ENCODE measurements around the gene BEND6.

Gene BEND6

GRCh38 chr6:56954403-56955170 is at the start of gene BEND6:
BEND6 (plus strand) TSS chr6:56955107; CDS start chr6:56981811, 26,704 bp downstream.
- TF ChIP-seq TARDBP (IDR thresholded peaks at IDR 0.05) (no peak), BHLHE40 (IDR thresholded peaks at IDR 0.05; ENCODE audit: borderline replicate concordance) (no peak), L3MBTL2 (conservative IDR thresholded peaks at IDR 0.05) (0 out of 2 replicates have a peak, but pooled peaks have one; percentile 6), FOXM1 (IDR thresholded peaks at IDR 0.05; ENCODE audit: borderline replicate concordance) (0 out of 2 replicates have a peak, but pooled peaks have one; percentile 45), CTBP1 (IDR thresholded peaks at IDR 0.05; ENCODE audit: borderline replicate concordance) (no peak), ZNF384 (IDR thresholded peaks at IDR 0.05) (no peak)
- POLR2A ChIA-PET, result interaction anchor here (0.8 to 1.1 kb wide), 5 partner anchors 13 to 110 kb away, joined by 3 to 4 read pairs (median 3); no protein-coding TSS in a partner anchor
- CTCF ChIA-PET, result interaction anchor here (0.6 to 1.5 kb wide), 12 partner anchors 21 to 363 kb away, joined by 3 to 8 read pairs (median 4); partner anchors contain the start of gene PRIM2
- DNase-seq (ENCODE audit: extremely low spot score), result peak; percentile 60

GRCh38 chr6:56905378-56905777 is 49.5 kb upstream of the BEND6 start:
- ChIA-PET POLR2A (no interaction called here), CTCF (interaction anchor here (1.3 kb wide), 1 partner anchor 411 kb away, joined by 18 read pairs; the partner anchor contains the start of gene PRIM2)
- no peak for TF ChIP-seq SUZ12 (IDR thresholded peaks at IDR 0.05)
- no peak for DNase-seq (ENCODE audit: extremely low spot score)

- TF ChIP-seq ELF4 (IDR thresholded peaks at IDR 0.05) (no peak), BHLHE40 (IDR thresholded peaks at IDR 0.05; ENCODE audit: borderline replicate concordance) (no peak), SUZ12 (IDR thresholded peaks at IDR 0.05) (no peak), FOXM1 (IDR thresholded peaks at IDR 0.05; ENCODE audit: borderline replicate concordance) (no peak), TARDBP (IDR thresholded peaks at IDR 0.05) (no peak), FOXK2 (IDR thresholded peaks at IDR 0.05) (no peak), NFRKB (IDR thresholded peaks at IDR 0.05) (no peak), L3MBTL2 (conservative IDR thresholded peaks at IDR 0.05) (no peak), CTBP1 (IDR thresholded peaks at IDR 0.05; ENCODE audit: borderline replicate concordance) (no peak), ZNF384 (IDR thresholded peaks at IDR 0.05) (no peak), FOXA1 (IDR thresholded peaks at IDR 0.05) (no peak), LEF1 (IDR thresholded peaks at IDR 0.05; ENCODE audit: borderline replicate concordance) (no peak), PKNOX1 (IDR thresholded peaks at IDR 0.05) (no peak), SP1 (IDR thresholded peaks at IDR 0.05) (no peak)
- POLR2A ChIA-PET, result interaction anchor here (1.4 kb wide), 1 partner anchor 140 kb away, joined by 3 read pairs; the partner anchor contains the start of gene KIAA1586
- CTCF ChIA-PET, result no interaction called here
- DNase-seq (ENCODE audit: extremely low spot score), result no peak
Measured at GRCh38 chr6:56906752-56907151, 48.2 kb upstream of the BEND6 start.

- no peak for DNase-seq (ENCODE audit: extremely low spot score)
- CTCF ChIA-PET, result no interaction called here
- POLR2A ChIA-PET, result no interaction called here
- TF ChIP-seq ELF4 (IDR thresholded peaks at IDR 0.05) (no peak), ARNT (IDR thresholded peaks at IDR 0.05) (no peak)
Measured at GRCh38 chr6:56909115-56909907, 45.6 kb upstream of the BEND6 start.

GRCh38 chr6:56911847-56912246 is 43.1 kb upstream of the BEND6 start:
- no peak for DNase-seq (ENCODE audit: extremely low spot score)
- ChIA-PET POLR2A (no interaction called here), CTCF (interaction anchor here (0.9 to 1.9 kb wide), 3 partner anchors 7 to 11 kb away, joined by 3 to 7 read pairs (median 4); no protein-coding TSS in a partner anchor)
- TF ChIP-seq PKNOX1 (IDR thresholded peaks at IDR 0.05), result no peak
- TF ChIP-seq FOXK2 (IDR thresholded peaks at IDR 0.05), result no peak
- no peak for TF ChIP-seq TARDBP (IDR thresholded peaks at IDR 0.05)
- no peak for TF ChIP-seq LEF1 (IDR thresholded peaks at IDR 0.05; ENCODE audit: borderline replicate concordance)
- no peak for TF ChIP-seq L3MBTL2 (conservative IDR thresholded peaks at IDR 0.05)
- TF ChIP-seq ARNT (IDR thresholded peaks at IDR 0.05), result no peak
- no peak for TF ChIP-seq ELF4 (IDR thresholded peaks at IDR 0.05)
- TF ChIP-seq BHLHE40 (IDR thresholded peaks at IDR 0.05; ENCODE audit: borderline replicate concordance), result no peak
- no peak for TF ChIP-seq NFRKB (IDR thresholded peaks at IDR 0.05)
- TF ChIP-seq SUZ12 (IDR thresholded peaks at IDR 0.05), result no peak
- TF ChIP-seq FOXA1 (IDR thresholded peaks at IDR 0.05), result no peak
- no peak for TF ChIP-seq ZNF384 (IDR thresholded peaks at IDR 0.05)
- TF ChIP-seq FOXM1 (IDR thresholded peaks at IDR 0.05; ENCODE audit: borderline replicate concordance), result no peak
- no peak for TF ChIP-seq HDGF (IDR thresholded peaks at IDR 0.05; ENCODE audit: borderline replicate concordance)
- no peak for TF ChIP-seq CTBP1 (IDR thresholded peaks at IDR 0.05; ENCODE audit: borderline replicate concordance)
- no peak for TF ChIP-seq SP1 (IDR thresholded peaks at IDR 0.05)

GRCh38 chr6:56913285-56914074 is 41.4 kb upstream of the BEND6 start:
- TF ChIP-seq FOXK2 (IDR thresholded peaks at IDR 0.05), result no peak
- no peak for TF ChIP-seq ELF4 (IDR thresholded peaks at IDR 0.05)
- no peak for TF ChIP-seq FOXA1 (IDR thresholded peaks at IDR 0.05)
- TF ChIP-seq TARDBP (IDR thresholded peaks at IDR 0.05), result no peak
- TF ChIP-seq BHLHE40 (IDR thresholded peaks at IDR 0.05; ENCODE audit: borderline replicate concordance), result no peak
- no peak for TF ChIP-seq FOXM1 (IDR thresholded peaks at IDR 0.05; ENCODE audit: borderline replicate concordance)
- TF ChIP-seq PKNOX1 (IDR thresholded peaks at IDR 0.05), result no peak
- TF ChIP-seq L3MBTL2 (conservative IDR thresholded peaks at IDR 0.05), result no peak
- no peak for TF ChIP-seq LEF1 (IDR thresholded peaks at IDR 0.05; ENCODE audit: borderline replicate concordance)
- no peak for TF ChIP-seq NFRKB (IDR thresholded peaks at IDR 0.05)
- no peak for TF ChIP-seq SP1 (IDR thresholded peaks at IDR 0.05)
- TF ChIP-seq CTBP1 (IDR thresholded peaks at IDR 0.05; ENCODE audit: borderline replicate concordance), result no peak
- no peak for TF ChIP-seq ZNF384 (IDR thresholded peaks at IDR 0.05)
- no peak for TF ChIP-seq HDGF (IDR thresholded peaks at IDR 0.05; ENCODE audit: borderline replicate concordance)
- no peak for TF ChIP-seq SUZ12 (IDR thresholded peaks at IDR 0.05)
- no peak for TF ChIP-seq ARNT (IDR thresholded peaks at IDR 0.05)
- ChIA-PET CTCF (interaction anchor here (0.5 to 1.9 kb wide), 4 partner anchors 9 to 42 kb away, joined by 3 to 7 read pairs (median 5); partner anchors contain the start of gene BEND6), POLR2A (no interaction called here)
- DNase-seq (ENCODE audit: extremely low spot score), result no peak
